Renal cortical epithelial cell (primary cell): ENCODE data around the gene ANKRD33. TPM values are rescaled to one million over a fixed set of nuclear protein-coding genes. Genes with fewer than 3 reads are reported as not detected.
A peak's percentile ranks its signal among the peaks of the same experiment; 100 is the strongest.

Source experiments
- DNase-seq: peaks from one replicate; pipeline ENCODE4 v3.0.0-alpha.2; 2011; ENCODE audit warnings: low read depth
- total RNA-seq: library from RNA; depleted of rRNA; stranded (reverse); fragments of >200 nt; gene quantifications from 2 replicates; pipeline ENCODE4 v1.2.3, GENCODE V29; 2014

The ANKRD33 gene, protein sequence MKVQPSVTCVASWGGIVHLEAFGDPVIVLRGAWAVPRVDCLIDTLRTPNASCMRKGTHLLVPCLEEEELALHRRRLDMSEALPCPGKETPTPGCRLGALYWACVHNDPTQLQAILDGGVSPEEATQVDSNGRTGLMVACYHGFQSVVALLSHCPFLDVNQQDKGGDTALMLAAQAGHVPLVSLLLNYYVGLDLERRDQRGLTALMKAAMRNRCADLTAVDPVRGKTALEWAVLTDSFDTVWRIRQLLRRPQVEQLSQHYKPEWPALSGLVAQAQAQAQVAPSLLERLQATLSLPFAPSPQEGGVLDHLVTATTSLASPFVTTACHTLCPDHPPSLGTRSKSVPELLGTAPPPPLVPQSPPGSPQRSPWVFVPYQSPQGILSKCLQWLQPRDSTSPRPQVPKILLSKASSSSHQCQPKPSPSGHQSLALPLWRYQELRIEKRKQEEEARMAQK
- not detected in 2 replicates for total RNA-seq

DNA sequence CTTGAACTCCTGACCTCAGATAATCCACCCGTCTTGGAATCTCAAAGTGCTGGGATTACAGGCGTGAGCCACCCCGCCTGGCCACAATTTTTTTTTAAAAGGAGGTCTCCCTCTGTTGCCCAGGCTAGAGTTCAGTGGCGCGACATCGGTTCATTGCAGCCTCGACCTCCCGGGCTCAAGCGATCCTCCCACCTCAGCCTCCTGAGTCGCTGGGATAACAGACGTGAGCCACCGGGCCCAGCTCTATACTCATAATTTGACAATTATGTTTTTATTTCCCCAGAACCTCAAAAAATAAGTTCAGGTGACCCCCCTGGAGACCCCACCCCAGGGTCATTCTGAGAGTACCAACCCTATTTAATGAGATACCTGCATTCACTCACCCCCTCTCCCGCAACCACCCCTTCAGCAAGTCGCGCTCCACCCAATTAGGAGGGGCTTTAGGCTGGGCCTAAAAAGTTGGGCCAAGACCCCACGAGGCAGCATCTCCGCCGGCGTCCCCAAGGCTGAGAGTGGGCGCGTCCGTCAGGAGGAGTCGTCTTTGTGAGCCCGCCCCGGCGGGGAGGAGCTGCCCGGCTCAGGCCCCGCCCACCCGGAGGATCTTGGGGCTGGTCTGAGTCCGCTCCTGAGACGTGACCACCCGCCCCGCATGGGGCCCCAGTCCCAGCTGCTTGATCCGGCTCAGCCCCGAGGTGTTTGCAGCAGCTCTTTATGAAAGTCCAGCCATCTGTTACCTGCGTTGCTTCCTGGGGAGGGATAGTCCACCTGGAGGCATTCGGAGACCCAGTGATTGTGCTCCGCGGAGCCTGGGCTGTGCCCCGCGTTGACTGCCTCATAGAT, at the start of gene ANKRD33:
TSS of gene ANKRD33 (plus strand) at position 628 of the 840 bp plus-strand sequence. CDS start at position 712, 84 bp downstream.
- DNase-seq: no peak

DNA sequence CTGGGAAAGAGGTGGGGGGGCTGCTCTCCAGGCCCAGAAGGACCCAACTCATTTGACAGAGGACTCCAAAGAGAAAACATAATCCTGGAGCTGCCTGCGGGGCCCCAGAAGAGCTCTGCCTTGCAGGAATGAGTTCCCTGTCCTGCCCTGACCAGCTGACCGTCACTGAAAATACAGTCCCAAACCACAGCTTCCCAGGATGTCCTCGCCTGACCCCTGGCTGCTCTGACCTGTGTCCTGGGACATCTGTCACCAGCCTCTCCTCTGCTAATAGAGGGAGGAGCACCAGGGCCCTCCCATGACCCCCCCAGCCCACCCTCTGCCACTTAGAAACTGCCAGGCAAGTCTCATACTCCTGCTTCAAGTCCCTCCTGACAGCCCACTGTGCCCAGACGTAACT, 49.1 kb upstream of the ANKRD33 start:
- no peak for DNase-seq

DNA sequence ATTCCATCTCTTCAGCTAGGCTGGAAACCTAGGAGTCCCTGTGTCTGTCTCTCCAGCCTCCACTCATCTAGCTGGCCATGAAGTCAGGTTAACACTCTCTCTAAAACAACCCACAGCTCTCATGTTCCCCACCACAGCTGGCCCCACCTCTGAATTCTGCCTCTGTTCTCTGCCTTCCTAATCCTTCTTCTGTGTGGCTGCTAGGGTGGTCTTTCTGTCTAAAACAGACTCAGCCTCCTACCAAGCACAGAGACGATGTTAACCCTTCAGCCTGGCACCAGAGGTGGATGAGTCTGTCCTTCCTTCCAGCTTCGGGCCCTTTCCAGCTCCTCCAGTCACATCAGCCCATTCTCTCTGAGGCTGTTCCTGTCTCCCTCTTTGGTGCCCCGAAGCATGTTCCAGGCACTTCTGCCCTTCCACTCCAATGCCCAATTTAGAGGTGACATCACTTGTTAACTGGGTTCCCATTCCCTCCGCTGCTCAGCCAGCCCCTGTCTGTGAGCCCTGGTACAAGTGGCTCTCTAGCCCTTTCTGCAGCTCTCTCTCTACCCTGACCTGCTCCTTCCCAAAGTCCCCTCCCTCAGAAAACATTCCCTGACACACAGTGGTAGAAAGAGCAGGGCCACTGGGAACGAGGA, 48.5 kb upstream of the ANKRD33 start:
- DNase-seq: no peak

DNA sequence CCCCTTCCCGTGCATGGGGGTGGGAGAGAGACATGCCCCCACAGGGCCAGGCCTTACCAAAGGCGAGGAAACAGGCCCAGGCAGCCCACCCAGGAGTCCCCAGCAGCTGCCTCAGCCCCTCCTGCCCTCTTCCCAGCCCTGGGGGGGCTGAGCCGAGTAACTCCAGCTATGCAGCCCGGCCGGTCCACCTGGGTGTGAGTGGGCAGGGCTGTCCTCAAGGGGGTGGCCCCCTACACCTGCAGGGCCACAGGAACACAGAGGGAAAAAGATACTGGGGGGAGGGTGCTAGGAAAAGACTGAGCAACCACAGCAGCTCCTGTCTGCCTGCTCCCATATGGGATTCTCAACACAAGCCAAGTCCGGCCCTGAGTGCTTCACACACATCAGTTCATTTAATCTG, 46.9 kb upstream of the ANKRD33 start:
- DNase-seq: no peak

DNA sequence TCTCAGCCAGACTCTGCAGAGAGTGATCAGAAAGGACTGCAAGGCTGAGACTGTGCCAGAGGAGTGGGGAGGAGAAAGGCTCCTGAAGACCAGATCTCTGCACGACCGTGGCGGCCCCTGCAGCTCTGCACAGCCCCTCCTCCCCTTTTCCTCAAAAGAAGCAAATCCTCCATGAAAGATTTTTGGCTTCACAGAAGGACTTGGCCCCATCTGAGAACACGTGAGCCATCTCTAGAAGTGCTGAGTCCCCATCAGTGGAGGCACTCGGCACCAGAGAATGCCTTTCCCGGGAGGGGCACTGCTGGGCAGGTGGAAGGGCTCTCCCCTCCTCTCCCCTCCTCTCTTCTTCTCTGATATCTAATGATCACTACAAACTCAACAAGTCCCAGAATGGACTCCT, 46.2 kb upstream of the ANKRD33 start:
- DNase-seq: no peak

DNA sequence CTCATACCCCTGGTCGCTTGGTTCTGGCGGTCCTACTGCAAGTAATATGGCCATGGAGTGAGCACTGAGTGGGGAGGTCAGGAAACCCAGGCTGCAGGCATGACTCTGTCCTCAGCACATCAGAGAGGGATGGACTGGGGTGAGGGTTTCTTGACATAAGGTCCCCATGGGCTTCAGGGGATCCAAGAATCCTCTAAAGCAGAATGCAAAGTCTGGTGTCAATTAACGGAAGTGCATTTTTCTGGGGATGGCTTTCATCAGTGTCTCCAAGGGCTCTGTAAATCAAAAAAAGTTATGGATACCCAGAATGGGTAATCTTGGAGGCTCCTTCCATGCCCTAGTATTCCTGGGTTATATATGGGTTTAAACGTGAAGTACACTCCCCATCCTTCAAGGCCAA, 43.0 kb upstream of the ANKRD33 start:
- DNase-seq: no peak

DNA sequence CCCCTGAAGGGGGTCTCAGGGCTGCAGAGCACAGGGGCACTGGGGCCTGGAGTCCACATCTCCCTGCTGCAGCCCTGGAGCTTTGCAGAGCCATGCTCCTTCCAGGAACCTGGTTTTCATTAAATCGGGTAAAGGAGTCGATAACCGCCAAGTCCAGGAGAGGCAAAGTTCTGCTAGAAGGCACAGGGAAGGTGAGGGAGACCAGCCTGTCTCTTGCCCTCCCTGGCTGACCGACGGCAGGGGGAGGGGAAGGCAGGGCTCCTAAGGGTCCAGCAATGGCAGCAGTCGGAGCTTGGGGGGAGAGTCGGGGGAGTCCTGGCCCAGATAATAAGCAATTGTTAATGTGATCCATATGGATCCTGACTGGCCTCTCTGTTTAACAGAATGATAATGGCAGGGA, 42.4 kb upstream of the ANKRD33 start:
- no peak for DNase-seq

DNA sequence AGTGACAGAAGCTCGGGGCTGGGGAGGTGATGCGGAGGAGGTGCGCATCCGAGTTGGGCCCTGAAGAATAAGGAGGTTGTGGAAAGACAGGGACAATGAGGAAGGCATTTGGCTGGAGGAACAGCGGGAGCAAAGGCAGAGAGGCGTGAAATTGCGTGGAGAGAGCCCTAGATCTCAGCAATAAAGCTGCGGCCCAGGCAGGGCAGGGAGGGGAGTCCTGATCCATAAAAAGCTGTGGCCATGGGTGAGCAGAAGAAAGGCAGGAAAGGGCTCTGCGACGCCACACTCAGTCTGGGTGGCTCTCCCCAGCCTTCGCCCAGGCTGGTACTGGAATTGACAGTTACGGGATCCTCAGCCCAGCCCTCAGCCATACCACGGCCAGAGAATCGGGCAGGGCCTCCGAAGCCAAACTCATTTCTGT, 41.6 kb upstream of the ANKRD33 start:
- DNase-seq: no peak

DNA sequence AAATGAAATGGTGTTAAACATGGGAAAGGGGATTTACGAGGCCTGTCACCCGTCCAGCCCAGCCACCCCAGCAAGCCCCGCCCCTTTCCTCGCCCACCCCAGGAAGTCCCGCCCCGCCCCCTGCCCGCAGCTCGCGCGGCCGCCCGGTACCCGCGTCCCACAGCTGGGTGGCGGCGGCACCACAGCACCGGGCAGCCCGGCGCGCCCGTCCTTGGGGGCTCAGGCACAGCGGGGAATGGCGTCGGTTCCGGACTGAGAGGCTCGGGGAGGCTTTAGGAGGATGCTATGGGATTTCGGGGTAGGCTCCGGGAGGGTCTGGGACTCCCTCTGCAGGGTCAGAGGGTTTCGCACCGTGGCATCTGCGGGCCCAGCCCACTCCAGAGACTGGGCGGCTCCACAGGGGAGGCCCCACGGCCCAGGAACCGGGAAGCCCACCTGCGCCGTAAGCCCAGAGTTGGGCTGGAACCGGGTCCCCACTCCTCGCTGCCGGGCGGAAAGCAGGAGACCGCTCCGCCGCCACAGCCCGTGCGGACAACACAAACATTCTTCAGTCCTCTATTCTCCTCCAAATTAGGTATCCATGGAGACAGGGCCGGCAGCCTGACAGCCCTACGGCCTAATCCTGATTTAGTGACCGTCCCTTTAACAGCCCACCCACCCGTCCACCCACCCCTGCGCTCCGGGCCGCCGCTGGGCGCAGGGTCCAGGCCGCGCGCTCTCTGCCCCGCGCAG, 40.8 kb upstream of the ANKRD33 start:
- no peak for DNase-seq

DNA sequence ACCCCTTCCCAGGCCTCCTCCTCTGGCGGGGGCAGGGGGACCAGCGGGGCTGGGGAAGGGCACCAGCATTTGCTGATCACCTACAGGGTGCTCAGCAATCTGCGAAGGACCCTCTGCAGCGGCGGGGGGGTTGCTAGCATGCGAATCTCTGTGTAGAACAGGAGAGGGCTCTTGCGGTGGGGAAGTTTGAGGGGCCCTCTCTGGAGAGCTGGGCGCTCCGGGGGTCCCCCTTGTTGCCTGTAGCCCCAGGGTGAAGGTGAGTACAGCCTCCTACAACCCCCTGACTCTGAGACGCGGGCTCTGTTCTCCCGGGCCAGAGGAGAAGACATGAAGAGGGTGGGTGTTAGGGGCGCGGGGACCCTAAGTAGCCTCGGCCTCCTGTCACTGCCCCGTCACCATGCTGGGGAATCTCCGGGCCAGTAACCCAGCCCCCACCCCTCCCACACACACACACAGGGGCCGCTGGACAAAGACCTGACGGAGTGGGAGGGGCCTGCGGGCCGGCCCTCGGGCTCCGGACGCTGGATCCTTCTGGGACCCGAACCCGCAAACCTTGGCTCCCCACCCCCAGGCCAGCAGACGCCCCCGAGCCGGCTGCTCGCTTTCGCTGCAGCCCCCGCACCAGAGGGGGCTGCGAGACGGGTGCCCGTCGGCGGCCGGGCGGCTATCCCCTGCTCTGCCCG, 40.1 kb upstream of the ANKRD33 start:
- DNase-seq: no peak

DNA sequence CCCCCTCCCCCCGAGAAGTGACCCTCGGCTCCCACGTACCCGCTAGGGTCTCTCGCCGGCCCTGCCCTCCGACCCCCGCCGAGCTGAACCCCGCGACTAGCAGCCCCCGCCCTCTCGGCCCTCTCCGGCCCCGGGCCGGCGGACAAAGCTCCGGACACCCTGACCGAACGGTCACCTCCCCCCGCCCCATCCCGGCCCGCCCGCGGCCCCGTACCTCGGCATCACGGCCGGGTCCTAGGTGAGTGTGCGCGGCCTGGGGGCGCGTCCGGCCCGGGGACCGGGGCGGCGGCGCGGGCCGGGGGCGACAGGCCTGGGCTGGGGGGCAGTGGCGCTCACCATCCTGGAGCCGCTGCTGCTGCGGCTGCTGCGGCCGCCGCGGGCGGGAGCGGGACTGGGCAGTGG, 39.6 kb upstream of the ANKRD33 start, which contains the start of gene FIGNL2:
TSS of gene FIGNL2 (minus strand) at position 393 of the 402 bp plus-strand sequence. CDS start 26,305 bp downstream, outside the sequence.
- no peak for DNase-seq

DNA sequence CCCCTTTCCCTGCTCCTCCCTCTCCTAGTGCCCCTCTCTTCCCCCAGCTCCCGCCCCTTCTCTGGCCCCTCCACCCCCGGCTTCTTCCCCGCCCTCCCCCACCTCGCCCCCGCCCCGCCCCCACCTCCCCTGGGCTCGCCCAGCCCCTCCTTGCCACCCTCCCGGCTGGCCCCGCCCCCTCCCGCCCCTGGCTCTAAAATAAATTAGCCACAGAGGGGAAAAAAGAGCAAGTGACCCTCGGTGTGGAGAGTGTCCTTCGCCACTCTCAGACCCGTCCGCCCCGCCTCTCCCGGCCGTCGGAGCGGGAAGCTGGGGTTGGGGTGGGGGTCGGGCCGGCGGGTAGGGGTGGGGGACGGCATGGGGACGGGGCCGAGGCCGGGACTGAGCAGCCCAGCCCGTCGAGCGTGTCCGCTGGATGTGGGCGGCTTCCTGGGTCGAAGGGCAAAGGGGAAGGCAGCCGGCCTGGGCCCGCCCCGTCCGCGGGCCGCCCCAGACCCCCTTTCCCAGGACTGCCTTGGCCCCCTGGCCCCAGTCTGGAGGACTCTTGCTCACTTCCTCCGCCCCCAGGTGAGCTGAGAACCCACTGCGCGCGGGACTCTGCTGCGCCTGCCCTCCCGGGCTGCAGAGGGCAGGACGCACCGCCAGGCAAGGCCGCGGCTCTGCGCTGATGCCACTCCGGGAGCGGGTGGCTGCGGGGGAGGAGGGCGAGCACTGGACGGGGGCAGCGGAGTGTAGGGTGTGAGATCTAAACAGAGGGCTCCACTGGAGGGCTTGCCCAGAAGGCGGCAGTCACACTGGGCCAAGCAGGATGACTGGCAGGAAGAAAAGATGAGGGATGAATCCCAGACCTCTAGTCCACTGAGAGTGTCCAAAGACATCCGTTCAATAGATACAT, 38.8 kb upstream of the ANKRD33 start:
- peak; percentile 50 for DNase-seq

DNA sequence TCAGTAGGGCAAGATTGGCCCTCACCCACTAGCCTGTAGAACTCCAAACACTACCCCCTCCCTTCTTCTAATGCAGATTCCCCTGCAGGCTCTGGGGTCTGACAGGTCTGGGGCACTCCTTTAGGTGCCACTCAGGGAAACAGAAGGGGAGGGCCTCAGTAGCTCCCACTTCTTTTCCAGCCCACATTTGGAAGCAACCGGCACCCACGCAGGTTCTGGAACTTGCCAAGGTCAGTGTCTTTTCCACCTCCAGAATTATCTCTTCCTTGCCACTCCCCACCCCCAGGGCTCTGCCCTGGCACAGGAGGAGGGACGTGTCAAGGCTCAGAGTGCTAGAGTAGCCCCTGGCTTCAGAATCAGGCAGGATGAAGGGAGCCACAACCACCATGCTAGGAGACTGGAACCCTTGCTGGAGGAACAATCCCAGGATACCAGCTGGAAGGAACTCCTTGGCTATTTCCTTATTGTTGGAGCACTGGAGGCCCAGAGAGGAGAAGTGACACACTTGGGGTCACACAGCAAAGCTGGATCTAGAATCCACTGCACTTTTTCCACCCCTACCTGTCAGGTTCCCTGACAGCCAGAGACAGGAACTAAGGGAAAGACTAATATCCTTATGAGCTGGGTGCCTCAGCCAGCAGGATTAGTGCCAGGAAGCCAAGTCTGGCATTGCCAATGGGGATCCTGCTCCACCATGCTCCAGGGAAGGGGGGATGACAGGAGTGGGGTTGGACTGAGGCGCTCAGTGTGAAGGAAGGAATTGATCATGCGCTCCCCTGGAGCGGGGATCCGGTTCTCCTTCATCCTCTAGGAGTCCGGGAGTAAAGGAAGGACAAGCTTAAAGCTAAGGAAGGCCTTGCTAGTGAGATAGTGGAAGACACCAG, 37.6 kb upstream of the ANKRD33 start:
- DNase-seq: no peak

DNA sequence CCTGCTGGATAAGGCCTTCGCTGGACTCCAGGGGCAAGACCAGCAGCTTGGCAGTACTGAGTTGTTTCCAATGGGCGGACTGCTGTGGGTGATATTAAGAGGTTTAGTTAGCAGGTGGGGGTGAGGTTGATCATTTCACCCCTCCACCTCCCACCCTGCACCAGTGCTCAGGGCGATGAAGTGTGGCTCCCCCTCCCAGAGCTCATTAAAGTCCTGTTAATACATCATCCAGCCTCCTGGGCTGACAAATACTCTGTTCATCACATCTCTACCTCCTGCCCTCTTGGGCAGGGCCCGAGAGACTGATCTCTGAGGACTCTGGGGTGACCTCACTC, 37.0 kb upstream of the ANKRD33 start:
- peak; percentile 59 for DNase-seq

DNA sequence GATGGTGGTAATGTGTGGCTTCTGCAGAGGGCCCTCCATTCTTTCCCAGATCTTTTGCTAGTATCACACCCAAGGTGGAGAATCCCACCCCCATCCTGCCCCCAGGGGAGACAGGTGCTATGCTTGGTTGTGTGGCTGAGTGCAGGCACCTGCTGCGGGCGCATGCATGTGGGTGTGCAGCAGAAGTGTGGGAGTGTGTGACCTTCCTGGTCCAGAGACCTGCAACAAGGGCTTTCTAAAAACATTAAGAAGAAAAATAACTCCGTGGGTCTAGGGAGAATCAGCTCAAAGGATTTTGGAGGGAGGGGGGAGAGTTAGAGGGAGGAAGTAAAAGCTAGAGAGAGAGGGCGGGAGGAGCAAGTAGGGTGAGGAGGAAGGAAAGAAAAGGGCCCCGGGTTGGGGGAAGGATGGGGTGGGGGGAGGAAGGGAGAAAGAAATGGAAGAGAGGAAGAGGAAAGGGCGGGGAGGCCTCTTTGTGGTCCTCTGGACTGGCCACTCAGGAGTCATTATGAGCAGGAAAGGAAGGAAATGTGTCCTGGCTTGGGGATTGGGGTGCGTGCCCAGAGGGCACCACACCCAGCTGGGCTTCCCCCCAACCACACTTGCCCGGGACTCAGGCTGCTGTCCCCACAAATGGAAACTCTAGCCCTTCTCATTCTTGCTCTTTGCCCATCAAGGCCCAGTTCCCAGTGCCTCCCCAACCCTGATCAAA, 36.3 kb upstream of the ANKRD33 start:
- no peak for DNase-seq

DNA sequence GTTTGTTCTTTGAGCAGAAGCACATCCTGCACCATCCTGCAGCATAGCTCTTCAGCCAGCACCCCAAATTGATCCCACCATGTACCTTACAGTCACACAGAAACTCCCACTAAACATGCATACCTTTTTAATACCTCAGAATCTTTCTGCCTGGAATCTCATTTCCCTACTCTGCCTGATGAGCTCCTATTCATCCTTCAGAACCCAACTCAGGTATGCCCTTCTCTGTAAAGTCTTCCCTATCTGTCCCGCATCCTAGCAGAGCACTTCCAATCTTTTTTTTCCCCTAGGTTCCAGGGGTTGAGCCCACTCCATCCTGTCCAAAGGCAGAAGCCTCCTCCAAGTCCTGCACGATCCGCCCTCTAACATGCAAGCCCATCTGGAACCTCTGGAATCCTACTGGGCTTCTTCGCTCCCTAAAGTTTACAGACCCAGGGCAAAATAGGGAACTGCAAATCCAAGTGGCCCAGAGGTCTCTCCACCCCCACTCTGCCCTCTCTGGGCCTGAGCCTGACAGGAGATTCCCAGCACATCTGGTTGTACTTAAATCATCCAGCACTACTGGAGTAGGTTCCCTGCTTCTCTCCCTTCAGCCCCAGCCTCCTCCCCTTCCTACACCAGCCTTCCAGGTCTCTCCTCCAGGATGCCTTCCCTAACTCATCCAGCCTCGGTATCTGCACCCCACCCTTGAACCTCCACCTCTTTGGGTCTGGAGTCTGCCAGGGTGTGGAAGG, 35.3 kb upstream of the ANKRD33 start:
- no peak for DNase-seq

DNA sequence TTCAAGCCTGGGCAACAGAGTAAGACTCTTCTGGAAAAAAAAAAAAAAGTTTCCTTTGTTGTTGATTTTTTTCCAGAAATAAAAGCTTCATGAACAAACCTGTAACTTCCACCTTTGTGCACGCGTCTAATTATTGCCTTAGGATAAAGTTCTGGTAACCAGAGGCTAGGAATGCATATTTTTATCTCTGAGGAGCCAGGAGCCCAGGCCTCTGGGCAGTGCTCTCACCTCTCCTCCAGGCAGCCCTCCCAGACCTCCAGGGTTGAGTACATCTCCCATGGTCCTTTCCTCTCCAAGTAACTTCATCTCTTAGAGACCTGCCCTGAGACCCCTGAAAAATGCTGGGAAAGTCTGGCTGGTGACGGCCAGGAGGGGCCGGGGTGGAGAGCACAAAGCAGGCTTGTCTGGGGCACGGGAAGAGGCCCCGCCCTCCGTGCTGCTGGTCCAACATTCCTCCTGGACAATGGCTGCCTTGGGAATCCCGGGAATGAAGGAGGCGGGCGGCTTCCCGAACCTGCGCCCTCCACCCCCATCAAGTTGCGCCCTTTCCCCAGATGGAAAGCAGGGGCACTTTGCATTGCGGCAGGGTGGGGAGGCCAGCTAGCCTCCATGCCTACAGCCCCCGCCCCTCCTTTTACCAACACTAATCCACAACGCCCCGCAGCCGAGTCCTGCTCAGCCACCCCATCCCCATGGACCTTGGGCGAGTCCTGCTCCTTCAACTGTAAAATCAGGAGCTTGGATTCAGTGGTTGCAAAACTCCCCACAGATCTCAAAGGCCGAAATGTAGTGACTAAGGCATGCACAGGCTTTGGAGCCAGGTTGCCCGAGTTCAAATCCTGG, 32.1 kb upstream of the ANKRD33 start:
- peak; percentile 93 for DNase-seq
